ENCODE data around the gene TPRG1. TPM values are rescaled to one million over a fixed set of nuclear protein-coding genes. Genes with fewer than 3 reads are reported as not detected.

The TPRG1 gene
- total RNA-seq, 2 experiments from 2014 or later: 8.7 to 9.7 TPM

DNA sequence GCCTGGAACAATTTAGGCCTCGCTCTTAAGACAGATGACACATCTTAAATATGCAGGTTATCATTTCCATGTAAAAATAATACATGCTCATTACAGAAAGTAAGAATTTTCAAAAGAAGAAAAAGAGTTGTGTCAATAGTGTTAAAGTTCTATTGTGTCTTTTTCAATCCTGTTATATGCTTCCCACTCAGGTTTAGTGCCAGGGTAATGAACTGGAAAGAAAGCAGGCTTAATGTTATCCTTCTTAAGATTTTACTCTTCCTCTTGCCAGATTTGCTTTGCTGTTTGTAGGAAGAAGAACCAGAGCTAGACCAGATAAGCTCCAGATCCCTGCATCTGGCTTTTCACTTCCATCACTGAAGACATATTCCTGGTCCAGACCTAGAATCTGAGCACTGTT lies 128.6 kb downstream of the TPRG1 start:
- no peak for DNase-seq
- POLR2A ChIA-PET: interaction anchor here (1.0 kb wide), 1 partner anchor 24 kb away, joined by 3 read pairs; no protein-coding TSS in a partner anchor
- peaks cover 4% of the 10 kb centered on the region for H3K9me3 Mint-ChIP-seq
- H3K27ac Mint-ChIP-seq: no peak overlapping the region
- no peaks in the 10 kb centered on the region for H3K27me3 Mint-ChIP-seq
- H3K36me3 Mint-ChIP-seq (ENCODE audit: low read depth): peaks cover 9% of the 10 kb centered on the region
- CTCF ChIA-PET: interaction anchor here (1.5 kb wide), 1 partner anchor 28 kb away, joined by 3 read pairs; no protein-coding TSS in a partner anchor
- H3K4me1 Mint-ChIP-seq: peaks cover 30% of the 10 kb centered on the region
- H3K4me3 Mint-ChIP-seq: no peak overlapping the region

DNA sequence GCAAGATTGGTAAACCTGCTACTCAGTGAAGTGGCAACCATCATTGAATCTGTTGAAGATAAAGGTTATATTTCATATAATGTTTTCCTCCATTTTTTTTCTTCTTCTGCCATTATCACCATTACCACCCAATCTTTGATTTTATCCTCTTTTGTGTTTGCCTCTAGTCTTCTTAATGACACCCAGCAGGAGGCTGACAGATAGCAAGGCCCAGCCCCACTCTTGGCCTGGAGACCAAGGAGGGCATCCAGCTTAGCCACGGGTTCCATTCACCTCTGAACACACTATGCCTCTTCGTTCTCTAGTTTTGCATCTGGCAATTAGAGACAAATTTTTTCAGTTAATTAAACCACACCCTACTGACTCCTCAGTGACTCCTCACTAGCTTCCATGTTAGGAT lies 129.7 kb downstream of the TPRG1 start:
- Mint-ChIP-seq H3K4me1 (peaks cover 41% of the 10 kb centered on the region), H3K27ac (no peak overlapping the region), H3K27me3 (no peaks in the 10 kb centered on the region), H3K36me3 (ENCODE audit: low read depth) (peaks cover 9% of the 10 kb centered on the region), H3K9me3 (peaks cover 4% of the 10 kb centered on the region), H3K4me3 (no peak overlapping the region)
- CTCF ChIA-PET: no interaction called here
- DNase-seq: no peak
- POLR2A ChIA-PET: no interaction called here

DNA sequence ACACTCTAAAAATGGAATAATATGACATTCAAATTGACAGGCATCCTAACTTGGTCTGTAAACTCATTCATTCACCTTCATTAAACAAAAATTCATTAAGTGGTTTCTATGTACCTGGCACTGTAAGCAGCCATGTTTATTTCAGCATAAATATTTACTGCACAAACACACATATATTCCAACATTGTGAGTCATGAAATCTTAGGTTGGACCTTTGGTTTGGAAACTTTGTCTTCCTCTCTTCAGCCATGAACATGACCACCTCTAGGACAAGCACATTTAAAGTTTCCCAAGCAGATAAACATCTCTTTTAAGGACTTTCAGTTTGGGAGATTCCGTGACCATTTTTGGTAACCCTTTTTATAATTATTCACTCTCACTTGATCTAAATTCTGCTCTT lies 131.8 kb downstream of the TPRG1 start:
- peaks cover 9% of the 10 kb centered on the region for H3K36me3 Mint-ChIP-seq (ENCODE audit: low read depth)
- no peak for DNase-seq
- no peaks in the 10 kb centered on the region for H3K27me3 Mint-ChIP-seq
- H3K4me3 Mint-ChIP-seq: no peak overlapping the region
- peaks cover 52% of the 10 kb centered on the region for H3K4me1 Mint-ChIP-seq
- CTCF ChIA-PET: no interaction called here
- H3K27ac Mint-ChIP-seq: no peak overlapping the region
- POLR2A ChIA-PET: no interaction called here
- H3K9me3 Mint-ChIP-seq: peaks cover 2% of the 10 kb centered on the region

DNA sequence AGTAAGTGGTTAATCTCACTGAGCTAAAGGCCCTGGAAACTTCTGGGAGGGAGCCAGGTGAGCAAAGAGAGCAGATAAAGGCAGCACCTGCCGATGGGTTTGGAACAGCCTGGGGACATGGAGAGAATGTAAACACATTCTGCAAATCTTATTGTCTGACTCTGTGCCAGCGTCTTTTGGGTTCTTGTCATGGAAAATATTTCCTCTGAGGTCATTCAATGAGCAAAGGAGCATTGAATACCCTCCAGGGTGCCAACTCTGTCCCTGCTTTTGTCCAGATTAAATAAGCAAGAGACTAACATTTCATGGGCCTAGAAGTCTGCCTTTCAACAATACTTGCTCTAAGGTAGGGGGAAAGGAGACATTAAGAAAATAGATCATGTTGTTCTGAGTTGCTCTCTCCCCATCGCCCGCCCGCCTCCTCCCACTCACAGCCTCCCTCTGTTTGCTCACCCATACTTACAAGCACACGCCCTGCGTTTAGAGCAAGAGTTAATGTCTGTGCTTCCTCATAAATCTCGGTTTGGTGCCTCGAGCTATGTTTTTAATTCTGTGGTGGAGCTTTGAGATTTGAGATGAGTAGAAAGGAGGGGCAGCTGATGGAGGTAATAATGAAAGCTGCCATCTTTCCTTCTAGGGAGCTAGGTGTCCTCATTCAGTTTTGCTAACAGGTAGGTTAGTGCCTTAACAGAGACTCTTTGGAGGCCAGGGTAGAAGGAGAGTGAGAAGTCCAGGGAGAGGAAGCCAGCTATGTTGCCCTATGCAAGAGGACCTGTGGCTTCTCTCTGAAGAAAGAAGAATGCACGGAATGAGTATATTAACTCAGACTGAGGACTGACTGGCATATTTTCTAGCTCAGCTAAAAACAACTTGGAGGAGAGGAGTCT lies 132.9 kb downstream of the TPRG1 start:
- Mint-ChIP-seq H3K36me3 (ENCODE audit: low read depth) (peaks cover 8% of the 10 kb centered on the region), H3K4me1 (peaks cover 45% of the 10 kb centered on the region), H3K27ac (peak overlapping the region; percentile 81), H3K27me3 (no peaks in the 10 kb centered on the region), H3K9me3 (peaks cover 2% of the 10 kb centered on the region), H3K4me3 (peak overlapping the region; percentile 20)
- ChIA-PET CTCF (interaction anchor here (2.3 kb wide), 1 partner anchor 20 kb away, joined by 6 read pairs; no protein-coding TSS in a partner anchor), POLR2A (interaction anchor here (1.1 to 4.5 kb wide), 5 partner anchors 9 to 51 kb away, joined by 3 to 30 read pairs (median 3); no protein-coding TSS in a partner anchor)
- DNase-seq: no peak

DNA sequence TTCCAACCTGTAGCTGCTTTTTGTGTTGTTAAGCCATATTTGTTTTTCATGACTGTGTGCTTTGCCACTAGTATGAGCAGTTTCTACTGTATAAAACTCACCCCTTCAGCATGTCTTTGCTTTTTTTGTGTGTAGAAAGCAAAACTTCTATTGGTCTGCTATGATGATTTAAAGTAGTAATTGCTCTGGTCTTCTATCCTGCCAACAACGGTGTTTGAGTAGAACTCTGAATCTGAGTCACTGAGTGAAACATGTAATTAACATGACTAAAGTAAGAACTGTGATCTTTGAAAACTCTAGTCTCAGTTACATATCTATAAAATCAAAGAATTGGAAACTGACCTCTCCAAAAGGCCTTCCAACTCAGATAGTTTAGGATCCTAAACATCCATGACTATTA lies 133.6 kb downstream of the TPRG1 start:
- Mint-ChIP-seq H3K9me3 (peaks cover 2% of the 10 kb centered on the region), H3K36me3 (ENCODE audit: low read depth) (peaks cover 5% of the 10 kb centered on the region), H3K27ac (peak overlapping the region; percentile 81), H3K4me3 (no peak overlapping the region), H3K4me1 (peaks cover 46% of the 10 kb centered on the region), H3K27me3 (no peaks in the 10 kb centered on the region)
- CTCF ChIA-PET: interaction anchor here (2.3 kb wide), 1 partner anchor 19 kb away, joined by 6 read pairs; no protein-coding TSS in a partner anchor
- POLR2A ChIA-PET: interaction anchor here (1.1 to 4.5 kb wide), 5 partner anchors 9 to 50 kb away, joined by 3 to 30 read pairs (median 9); no protein-coding TSS in a partner anchor
- no peak for DNase-seq

DNA sequence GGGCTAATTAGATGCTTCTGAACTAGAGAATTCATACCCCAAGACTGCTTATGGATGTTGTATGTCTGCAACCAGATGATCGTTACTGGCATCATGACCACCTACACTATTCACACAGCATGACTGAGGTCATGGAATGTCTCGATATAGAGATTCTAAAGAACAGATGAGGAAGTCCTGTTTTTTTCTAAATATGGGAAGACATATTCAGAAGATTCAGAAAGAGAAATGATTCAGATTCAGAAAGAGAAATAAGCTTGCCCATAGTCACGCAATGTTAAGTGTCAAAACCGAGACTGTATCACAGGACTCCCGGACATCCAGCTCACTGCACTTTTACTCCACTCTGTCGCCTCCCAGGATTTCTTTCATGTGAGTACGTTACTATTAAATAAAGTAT lies 136.2 kb downstream of the TPRG1 start:
- no peaks in the 10 kb centered on the region for H3K9me3 Mint-ChIP-seq
- H3K27ac Mint-ChIP-seq: peak overlapping the region; percentile 79
- H3K4me1 Mint-ChIP-seq: peaks cover 49% of the 10 kb centered on the region
- H3K4me3 Mint-ChIP-seq: peak overlapping the region; percentile 62
- H3K27me3 Mint-ChIP-seq: no peaks in the 10 kb centered on the region
- ChIA-PET CTCF (interaction anchor here (1.0 to 1.2 kb wide), 2 partner anchors 19 to 35 kb away, joined by 3 read pairs; no protein-coding TSS in a partner anchor), POLR2A (interaction anchor here (0.9 to 4.5 kb wide), 5 partner anchors 13 to 26 kb away, joined by 3 to 30 read pairs (median 11); no protein-coding TSS in a partner anchor)
- no peak for DNase-seq
- H3K36me3 Mint-ChIP-seq (ENCODE audit: low read depth): peaks cover 6% of the 10 kb centered on the region

DNA sequence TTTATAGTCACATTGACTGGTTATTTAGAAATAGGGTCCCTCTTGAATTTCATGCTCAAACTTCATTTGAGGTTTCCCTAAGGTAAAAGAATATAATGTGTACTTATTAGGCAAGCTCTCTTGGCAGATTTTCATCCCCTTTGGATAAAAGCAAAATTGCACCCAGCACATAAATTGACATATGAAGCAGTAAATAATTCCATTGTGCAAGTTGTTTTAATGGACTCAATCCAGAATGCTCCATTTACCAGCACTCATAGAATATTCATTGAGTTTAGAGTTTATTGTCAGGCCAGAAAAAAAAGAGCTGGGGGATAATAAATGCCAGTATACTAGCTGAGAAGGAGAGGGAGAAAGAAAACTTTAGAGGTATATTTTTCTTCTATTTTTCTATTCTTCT lies 136.8 kb downstream of the TPRG1 start:
- no peaks in the 10 kb centered on the region for H3K27me3 Mint-ChIP-seq
- H3K27ac Mint-ChIP-seq: peak overlapping the region; percentile 79
- no peaks in the 10 kb centered on the region for H3K9me3 Mint-ChIP-seq
- H3K4me1 Mint-ChIP-seq: peaks cover 49% of the 10 kb centered on the region
- DNase-seq: no peak
- ChIA-PET POLR2A (interaction anchor here (1.0 to 4.5 kb wide), 5 partner anchors 12 to 47 kb away, joined by 3 to 30 read pairs (median 11); no protein-coding TSS in a partner anchor), CTCF (interaction anchor here (1.0 to 1.6 kb wide), 3 partner anchors 20 to 36 kb away, joined by 3 to 5 read pairs (median 3); no protein-coding TSS in a partner anchor)
- H3K4me3 Mint-ChIP-seq: peak overlapping the region; percentile 62
- H3K36me3 Mint-ChIP-seq (ENCODE audit: low read depth): peaks cover 7% of the 10 kb centered on the region

DNA sequence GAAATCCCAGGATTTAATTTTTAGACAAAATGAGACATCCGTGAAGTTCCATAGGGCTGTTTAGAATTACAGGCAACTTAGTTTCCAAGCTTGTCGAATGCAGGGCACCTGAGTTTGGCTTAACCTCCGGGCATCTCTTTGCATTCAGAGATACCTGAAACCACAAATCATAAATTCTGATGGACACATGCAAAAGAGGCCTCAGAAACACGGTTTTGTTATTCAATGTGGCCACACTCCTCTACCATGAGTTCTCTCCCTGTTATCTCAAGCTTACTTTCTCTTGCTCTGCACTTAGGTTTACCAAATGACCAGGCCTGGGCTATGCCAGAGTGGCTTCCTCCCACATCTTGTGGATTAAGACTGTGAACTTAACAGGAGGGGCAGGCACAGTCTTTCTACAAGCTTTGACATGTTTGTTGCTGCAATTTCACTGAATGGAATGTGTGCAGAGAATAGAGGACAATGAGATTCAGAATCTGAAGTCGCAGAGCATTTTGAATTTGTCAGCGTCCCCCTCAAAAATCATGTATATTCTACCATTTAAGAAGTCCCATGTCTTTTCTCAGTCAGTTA lies 137.7 kb downstream of the TPRG1 start:
- POLR2A ChIA-PET: interaction anchor here (0.7 to 4.5 kb wide), 4 partner anchors 15 to 85 kb away, joined by 3 to 30 read pairs (median 14); no protein-coding TSS in a partner anchor
- H3K4me1 Mint-ChIP-seq: peaks cover 45% of the 10 kb centered on the region
- peak overlapping the region; percentile 70 for H3K27ac Mint-ChIP-seq
- H3K9me3 Mint-ChIP-seq: peaks cover 4% of the 10 kb centered on the region
- peak overlapping the region; percentile 67 for H3K4me3 Mint-ChIP-seq
- H3K36me3 Mint-ChIP-seq (ENCODE audit: low read depth): peaks cover 13% of the 10 kb centered on the region
- H3K27me3 Mint-ChIP-seq: no peaks in the 10 kb centered on the region
- CTCF ChIA-PET: interaction anchor here (1.1 to 1.6 kb wide), 2 partner anchors 14 to 37 kb away, joined by 3 to 5 read pairs; no protein-coding TSS in a partner anchor
- no peak for DNase-seq

DNA sequence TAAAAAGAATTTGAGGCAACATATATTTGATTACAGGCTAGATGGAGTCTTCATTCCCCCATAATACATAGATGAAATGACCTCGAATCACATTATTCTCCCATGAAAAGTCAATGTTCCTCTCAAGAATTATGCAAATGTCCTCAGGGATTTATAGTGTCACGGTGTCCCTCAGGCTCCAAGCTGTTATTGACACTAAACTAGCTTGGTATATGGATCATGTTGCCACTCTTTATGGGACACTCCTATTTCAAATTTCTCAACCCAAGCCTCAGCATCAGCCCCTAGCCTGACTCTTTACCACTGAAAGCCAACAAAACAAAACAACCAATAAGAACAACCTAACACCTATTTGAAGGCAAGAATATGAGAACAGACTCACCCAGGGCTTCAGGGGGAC lies 139.8 kb downstream of the TPRG1 start:
- ChIA-PET CTCF (no interaction called here), POLR2A (interaction anchor here (4.3 kb wide), 1 partner anchor 13 kb away, joined by 24 read pairs; no protein-coding TSS in a partner anchor)
- H3K27ac Mint-ChIP-seq: no peak overlapping the region
- H3K27me3 Mint-ChIP-seq: no peaks in the 10 kb centered on the region
- peaks cover 38% of the 10 kb centered on the region for H3K4me1 Mint-ChIP-seq
- H3K9me3 Mint-ChIP-seq: peaks cover 8% of the 10 kb centered on the region
- peaks cover 22% of the 10 kb centered on the region for H3K36me3 Mint-ChIP-seq (ENCODE audit: low read depth)
- H3K4me3 Mint-ChIP-seq: peak overlapping the region; percentile 35
- DNase-seq: no peak

DNA sequence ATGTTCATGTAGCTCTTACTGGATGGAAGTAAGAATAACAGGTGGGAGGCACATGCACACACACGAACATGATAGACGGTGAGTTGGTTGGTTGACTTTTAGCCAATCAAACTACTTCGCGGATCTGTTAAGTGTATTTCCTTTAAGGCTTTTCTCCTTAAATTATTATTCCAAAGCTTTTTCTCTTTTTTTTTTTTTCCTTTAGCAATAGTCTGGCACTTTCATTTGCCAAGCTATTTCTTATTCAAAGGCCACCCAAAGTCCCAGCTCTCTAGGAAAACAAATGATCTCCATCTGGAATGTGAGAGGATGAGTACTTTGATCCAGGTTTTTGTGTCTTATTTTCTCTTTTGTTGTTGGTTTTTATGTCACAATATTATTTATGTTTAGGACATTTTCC lies 141.1 kb downstream of the TPRG1 start:
- H3K36me3 Mint-ChIP-seq (ENCODE audit: low read depth): peaks cover 26% of the 10 kb centered on the region
- no peaks in the 10 kb centered on the region for H3K27me3 Mint-ChIP-seq
- CTCF ChIA-PET: interaction anchor here (1.3 kb wide), 1 partner anchor 9 kb away, joined by 4 read pairs; no protein-coding TSS in a partner anchor

DNA sequence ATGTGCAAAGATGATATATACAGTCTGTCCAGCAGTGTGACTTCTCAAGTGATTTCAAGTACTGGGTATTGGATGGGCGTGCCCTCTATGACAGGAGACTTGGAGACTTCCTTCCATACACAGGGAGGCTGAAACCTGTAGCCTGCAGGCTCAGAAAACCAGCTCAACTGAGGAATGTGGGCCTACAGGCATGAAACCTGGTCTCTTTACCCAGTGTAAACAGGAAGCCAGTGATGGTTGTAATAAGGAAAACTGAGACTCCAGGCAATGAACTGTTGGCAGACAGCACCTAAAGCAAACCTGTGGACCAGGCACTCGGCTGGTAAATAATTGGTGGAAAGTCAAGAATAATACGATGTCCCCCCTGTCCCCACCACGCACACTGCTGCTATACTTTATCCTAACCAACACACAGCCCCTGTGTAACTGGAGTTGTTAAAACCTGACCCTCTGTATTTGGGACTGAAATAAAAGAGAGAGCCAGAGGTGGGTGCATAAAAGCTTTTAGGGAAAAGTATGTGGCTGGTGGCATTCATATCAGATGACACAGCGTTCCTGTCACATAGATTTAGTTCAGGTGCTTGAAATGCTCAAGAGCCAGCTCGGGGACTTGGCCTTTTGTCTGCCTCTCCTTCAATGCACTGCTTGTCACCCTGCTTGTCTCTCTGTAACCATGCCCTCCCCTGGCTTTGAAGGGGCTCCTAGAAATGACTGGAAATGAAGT lies 144.7 kb downstream of the TPRG1 start:
- Mint-ChIP-seq H3K4me1 (peaks cover 29% of the 10 kb centered on the region), H3K9me3 (peaks cover 15% of the 10 kb centered on the region), H3K27ac (no peak overlapping the region), H3K36me3 (ENCODE audit: low read depth) (peaks cover 44% of the 10 kb centered on the region), H3K27me3 (no peaks in the 10 kb centered on the region), H3K4me3 (no peak overlapping the region)
- DNase-seq: no peak
- ChIA-PET CTCF (no interaction called here), POLR2A (no interaction called here)

More for the DNA sequence above, 141.1 kb downstream of the TPRG1 start:
- DNase-seq: no peak
- no peak overlapping the region for H3K27ac Mint-ChIP-seq
- H3K4me3 Mint-ChIP-seq: no peak overlapping the region
- H3K9me3 Mint-ChIP-seq: peaks cover 11% of the 10 kb centered on the region
- peaks cover 35% of the 10 kb centered on the region for H3K4me1 Mint-ChIP-seq
- POLR2A ChIA-PET: interaction anchor here (0.7 kb wide), 1 partner anchor 8 kb away, joined by 3 read pairs; no protein-coding TSS in a partner anchor

DNA sequence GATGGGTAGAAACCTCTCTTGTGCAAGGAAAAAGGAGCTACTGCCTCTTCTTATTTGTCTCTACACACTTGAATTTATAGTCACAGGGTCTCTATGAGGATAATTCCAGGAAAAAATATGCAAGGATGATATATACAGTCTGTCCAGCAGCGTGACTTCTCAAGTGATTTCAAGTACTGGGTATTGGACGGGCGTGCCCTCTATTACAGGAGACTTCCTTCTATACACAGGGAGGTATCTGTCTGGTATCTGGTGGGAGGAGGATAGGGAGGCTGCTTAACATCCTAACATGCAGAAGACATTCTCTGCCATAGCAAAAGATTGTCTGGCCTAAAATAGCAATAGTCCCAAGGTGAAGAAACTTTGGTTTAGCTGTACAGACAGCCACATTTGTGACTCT lies 146.1 kb downstream of the TPRG1 start:
- ChIA-PET POLR2A (no interaction called here), CTCF (no interaction called here)
- H3K4me1 Mint-ChIP-seq: peaks cover 36% of the 10 kb centered on the region
- H3K27ac Mint-ChIP-seq: no peak overlapping the region
- no peak overlapping the region for H3K4me3 Mint-ChIP-seq
- H3K9me3 Mint-ChIP-seq: peaks cover 21% of the 10 kb centered on the region
- peaks cover 53% of the 10 kb centered on the region for H3K36me3 Mint-ChIP-seq (ENCODE audit: low read depth)
- DNase-seq: no peak
- H3K27me3 Mint-ChIP-seq: no peaks in the 10 kb centered on the region

Data from activated CD4-positive, alpha-beta memory T cell treated with anti-CD3 and anti-CD28 coated beads, Interleukin-2, amount 10 ng/mL, durations not matched to agents 7 days and 5 days (primary cell).